GM19467 (cell line): ENCODE data around the gene MAGEA9.
A peak's percentile ranks its signal among the peaks of the same experiment; 100 is the strongest.
"Not testable (repeated sequence)": the region's sequence is repeated elsewhere in the genome, so short reads cannot be mapped to it uniquely, and the experiment has no call there.

Experiments used
- ATAC-seq: cut with Tn5 transposase; IDR thresholded peaks from one replicate; pipeline ENCODE4 v1.9.1; 2021; ENCODE audit warnings: mild to moderate bottlenecking, moderate library complexity; ENCODE audit not compliant: unreplicated experiment

The MAGEA9 gene, protein sequence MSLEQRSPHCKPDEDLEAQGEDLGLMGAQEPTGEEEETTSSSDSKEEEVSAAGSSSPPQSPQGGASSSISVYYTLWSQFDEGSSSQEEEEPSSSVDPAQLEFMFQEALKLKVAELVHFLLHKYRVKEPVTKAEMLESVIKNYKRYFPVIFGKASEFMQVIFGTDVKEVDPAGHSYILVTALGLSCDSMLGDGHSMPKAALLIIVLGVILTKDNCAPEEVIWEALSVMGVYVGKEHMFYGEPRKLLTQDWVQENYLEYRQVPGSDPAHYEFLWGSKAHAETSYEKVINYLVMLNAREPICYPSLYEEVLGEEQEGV

DNA sequence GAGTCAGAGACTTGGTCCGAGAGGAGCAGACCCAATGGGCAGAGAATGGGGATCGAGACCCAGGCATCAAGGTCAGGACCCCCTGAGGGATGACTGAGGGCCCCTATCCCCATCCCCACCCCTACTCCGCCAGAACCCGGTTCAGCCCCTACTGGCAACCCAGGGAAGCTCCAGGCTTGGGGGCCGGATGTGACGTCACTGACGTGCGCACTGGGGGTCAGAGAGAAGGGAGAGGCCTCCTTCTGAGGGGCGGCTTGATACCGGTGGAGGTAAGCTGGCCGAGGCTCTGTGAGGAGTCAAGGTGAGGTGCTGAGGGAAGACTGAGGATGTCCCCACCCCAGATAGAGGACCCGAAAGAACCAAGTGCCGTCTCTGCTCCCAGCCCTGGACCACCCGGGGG, at the start of gene MAGEA9:
Gene MAGEA9, plus strand, starts transcription at position 204 of the 400 bp plus-strand sequence. CDS start 4,281 bp downstream, outside the sequence.
- ATAC-seq = not testable (repeated sequence)

DNA sequence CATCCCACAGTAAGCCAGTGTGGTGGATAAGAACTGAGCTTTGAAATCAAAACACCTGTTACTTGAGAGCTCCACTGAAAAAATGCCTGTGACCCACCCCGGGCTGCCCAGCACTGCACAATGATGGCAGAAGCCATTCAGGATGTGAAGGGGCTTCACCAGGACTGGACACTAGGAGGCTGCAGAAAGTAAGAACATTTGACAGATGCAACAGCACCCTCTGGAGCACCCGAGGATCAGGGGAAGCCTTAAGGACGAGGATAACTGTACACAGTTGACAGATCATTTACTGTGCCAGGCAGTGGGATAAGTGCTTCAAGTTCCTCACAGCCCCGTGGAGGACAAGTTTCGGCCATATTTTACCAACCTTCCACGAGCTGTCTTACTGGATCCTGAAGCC, 39.5 kb upstream of the MAGEA9 start:
- not testable (repeated sequence) for ATAC-seq

DNA sequence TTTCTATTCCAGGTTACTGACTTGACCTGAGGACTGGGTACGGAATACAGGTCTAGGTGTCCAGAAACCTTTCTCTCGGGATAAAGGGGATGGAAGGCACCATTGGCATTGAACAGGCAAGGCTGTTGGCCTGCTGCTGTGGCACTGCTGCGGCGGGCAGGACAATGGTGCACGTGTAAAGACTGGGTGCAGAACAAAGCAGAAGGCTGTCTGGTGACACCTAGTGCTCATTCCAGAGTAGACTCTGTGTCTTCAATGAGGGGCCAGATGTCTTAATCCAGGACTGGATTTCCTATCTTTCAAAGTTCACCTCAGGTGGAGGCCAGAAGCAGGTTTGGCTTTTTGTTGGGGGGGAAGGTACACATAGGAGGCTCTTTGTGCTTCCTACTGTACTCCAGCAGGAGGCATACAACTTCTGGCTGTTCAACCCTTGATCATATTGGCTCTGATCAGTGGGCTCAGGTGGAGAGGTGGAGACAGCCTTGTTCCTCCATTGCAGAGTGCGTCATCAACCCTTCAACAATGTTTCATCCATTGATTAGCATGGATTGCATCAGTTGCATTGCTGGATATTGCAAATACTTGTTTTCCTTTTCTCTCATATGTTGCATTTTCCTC, 35.2 kb upstream of the MAGEA9 start:
- ATAC-seq = not testable (repeated sequence)

DNA sequence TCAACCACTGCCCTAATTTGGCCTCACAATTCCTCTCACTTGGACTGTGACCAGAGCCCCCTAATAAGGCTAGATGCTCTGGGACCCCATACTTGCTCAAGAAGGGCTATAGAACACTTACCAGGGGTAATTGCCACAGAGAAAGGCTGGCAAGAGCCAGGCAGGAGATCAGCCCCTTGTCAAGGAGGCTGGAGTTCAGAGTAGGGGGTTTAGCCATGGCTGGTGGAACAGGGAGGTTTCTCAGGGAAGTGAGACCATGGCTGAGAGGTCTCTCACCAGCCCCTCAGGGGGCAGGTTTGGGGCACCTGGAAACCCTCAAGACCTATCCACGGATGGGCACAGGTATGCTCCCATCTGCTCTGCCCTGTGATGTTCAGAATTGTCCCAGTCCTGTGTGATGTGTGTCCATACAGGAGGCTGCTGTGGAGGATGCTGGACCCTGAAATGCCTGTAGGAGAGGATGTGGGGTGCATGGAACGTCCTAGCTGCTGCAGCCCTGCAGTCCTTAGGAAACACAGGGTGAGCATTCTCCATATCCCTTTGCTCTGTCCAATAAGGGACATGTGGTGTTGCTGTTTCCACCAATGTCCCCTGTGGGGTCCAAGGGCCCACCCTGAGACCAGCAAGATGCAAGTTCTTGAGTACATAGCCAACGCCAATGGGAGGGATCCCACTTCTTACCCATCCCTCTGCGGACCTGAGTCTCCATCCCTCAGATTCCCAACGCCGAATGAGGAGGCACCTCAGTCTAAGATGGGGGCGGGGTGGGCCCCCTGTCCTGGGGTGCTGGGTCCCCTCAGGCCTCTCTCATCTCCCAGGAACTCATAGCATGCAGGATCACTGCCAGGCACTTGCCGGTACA, 24.3 kb upstream of the MAGEA9 start:
- ATAC-seq = no peak

DNA sequence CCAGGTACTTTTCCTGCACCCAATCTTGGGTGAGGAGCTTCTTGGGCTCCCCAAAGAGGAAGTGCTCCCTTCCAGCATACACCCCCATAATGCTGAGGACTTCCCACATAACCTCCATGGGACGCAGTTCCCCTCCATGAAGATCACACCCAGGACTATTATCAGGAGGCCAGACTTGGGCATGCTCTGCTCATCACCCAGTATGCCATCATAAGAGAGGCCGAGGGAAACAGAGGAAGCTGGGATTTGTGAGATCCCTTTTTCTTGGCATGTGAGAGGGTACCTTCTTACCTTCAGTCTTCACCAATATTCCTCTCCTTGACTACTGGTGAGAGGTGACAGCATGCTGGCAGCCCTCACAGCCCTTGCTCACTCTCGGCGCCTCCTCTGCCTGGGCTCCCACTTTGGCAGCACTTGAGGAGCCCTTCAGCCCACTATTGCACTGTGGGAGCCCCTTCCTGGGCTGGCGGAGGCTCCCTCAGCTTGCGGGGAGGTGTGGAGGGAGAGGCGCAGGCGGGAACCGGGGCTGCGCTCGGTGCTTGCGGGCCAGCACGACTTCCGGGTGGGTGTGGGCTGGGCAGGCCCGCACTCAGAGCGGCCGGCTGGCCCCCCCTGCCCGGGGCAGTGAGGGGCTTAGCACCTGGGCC, 23.5 kb upstream of the MAGEA9 start:
- ATAC-seq = no peak

DNA sequence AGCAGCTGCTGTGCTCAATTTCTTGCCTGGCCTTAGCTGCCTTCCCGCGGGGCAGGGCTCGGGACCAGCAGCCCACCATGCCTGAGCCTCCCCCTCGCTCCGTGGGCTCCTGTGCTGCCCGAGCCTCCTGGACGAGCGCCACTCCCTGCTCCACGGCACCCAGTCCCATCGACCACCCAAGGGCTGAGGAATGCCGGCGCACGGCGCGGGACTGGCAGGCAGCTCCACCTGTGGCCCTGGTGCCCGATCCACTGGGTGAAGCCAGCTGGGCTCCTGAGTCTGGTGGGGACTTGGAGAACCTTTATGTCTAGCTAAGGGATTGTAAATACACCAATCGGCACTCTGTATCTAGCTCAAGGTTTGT, 23.0 kb upstream of the MAGEA9 start:
- not testable (repeated sequence) for ATAC-seq

DNA sequence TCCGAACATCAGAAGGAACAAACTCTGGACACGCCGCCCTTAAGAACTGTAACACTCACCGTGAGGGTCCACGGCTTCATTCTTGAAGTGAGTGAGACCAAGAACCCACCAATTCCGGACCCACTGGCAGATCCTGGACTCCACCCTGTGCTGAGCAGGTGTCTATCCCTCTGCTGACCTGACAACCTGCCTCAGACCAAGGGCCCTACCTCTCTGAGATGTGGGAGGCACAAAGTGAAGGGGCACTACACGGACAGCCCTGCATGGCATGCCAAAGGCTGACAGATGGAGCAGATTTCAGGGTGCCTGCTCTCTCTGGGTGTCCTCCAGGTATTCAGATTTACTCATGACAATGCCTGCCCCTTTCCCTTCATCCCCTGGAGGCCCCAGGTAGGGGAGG, 21.9 kb upstream of the MAGEA9 start:
- ATAC-seq = no peak

DNA sequence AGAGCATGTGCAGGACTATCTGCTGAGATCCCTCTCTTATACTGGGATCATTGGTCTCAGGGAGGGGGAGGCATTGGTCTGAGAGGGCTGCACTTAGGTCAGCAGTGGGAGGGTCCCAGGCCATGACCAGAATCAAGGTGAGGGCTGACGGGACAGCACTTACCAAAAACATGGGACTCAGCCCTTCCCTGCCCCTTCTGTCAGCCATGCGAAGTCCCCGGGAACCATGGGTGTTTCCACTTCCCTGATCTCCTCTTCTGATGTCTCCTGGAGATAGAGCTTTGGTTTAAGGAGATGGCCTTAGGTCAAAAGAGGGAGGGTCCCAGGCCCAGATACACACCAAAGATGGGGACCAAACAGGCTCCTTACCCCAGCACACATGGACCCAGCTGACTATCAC, 20.8 kb upstream of the MAGEA9 start:
- ATAC-seq = no peak

DNA sequence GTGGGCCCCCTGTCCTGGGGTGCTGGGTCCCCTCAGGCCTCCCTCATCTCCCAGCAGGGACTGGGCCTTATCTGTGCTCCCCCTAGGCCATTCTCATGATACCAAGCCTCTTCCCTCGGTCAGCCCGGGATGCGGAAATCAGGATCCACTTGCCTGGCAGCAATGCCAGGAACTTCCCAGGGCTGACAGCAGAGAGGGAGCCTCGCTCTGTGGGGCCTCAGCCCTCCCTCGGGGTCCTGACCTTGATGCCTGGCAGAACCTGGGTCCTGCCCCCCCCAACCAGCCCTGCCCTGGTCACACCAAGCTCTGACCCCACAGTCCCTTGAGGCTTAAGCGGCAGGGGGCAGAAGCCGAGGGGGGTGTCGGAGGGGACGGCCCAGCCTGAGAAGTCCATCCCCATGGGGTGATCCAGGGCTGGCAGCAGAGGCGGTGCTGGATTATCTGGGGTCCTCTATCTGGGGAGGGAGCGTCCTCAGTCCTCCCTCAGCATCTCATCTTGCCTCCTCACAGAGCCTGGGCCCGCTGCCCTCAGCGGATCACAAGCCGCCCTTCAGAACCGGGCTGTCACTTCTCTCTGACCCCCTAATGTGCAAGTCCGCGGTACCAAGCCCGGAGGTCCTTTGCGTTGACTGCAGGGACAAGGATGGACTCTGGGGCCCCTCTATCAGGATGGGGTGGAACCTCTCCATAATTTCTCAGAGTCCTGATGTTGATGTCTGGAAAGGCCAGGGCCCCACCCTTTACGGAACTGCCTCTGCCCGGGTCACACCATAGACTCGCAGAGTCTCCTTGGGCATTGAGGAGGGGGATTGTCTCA, 19.7 kb upstream of the MAGEA9 start:
- not testable (repeated sequence) for ATAC-seq

DNA sequence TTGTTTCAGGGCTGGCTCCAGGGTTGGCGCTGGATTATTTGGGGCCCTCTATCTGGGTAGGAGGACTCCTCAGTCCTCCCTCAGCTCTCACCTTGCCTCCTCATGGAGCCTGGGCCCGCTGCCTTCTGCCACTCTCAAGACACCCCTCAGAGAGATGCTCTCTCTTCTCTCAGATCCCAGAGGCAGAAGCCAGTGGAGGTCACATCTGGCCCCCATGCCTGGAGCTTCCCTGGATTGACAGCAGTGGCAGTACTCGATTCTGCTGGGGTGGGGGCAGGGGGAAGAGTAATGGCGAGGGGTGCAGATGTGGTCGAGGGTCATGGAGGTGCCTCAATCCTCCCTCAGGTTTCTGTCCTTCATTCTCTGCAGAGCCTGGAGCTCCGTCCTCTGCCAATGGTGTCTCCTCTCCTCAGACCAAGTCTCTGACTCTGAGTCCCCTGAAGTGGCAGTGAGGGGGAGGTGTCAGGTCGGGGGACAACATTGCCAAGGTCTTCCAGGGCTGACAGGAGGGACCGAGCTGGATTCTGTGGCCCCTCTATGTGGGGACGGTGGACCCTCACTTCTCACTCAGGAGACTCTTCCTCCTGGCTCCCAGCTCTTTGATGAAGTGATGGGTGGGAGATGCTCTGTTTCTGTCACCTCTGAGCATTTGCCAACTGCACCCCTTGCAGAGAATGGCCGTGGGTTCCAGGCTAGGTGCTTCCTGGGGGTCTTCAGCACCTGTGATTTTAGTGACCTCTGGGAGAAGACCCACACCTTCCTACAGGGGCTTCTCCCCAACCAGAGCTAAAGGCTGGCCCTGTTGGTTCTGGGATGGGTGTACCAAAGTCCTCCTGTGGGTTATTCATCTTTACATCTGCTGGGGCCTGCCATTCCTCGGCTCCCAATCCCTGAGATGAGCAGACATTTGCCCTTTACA, 18.8 kb upstream of the MAGEA9 start:
- ATAC-seq = no peak

DNA sequence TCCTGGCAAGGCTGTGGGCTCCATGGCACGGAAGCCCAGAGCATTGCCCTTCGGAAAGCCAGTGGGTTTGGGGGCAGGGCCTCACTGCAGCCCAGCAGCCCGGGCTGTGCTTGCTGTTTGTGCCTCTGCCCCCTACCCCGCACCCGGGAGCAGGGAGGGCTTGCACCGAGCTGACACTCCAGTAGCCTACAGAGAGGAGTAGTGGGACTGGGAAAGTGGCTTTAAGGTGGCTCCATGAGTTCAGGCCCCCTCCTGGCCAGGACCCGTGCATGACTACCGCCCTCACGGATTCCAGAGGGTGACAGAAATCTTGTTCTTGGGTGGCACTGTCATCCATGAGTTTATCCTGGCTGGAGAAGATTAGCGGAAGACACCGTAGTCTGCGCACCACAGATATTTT, 11.4 kb upstream of the MAGEA9 start:
- ATAC-seq = not testable (repeated sequence)

DNA sequence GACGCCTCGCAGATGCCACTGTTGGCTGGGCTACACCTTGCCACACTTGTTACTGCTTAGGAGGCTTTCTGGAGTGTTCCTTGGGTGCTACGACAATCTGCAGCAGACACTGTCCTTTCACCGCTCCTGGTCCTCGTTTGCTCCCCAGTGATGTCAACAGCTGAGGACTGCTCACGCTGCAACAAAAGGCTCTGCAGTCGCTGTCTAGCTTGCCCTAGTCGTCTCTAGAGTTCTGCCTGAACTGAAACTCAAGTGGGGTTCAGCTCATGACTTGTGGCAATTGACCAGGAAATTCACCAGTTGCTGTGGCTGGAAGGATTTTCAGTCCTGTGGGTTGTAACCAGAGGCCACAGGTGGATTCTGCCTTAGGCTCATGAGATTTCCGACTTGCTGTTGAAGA, 8.7 kb upstream of the MAGEA9 start:
- ATAC-seq = not testable (repeated sequence)

DNA sequence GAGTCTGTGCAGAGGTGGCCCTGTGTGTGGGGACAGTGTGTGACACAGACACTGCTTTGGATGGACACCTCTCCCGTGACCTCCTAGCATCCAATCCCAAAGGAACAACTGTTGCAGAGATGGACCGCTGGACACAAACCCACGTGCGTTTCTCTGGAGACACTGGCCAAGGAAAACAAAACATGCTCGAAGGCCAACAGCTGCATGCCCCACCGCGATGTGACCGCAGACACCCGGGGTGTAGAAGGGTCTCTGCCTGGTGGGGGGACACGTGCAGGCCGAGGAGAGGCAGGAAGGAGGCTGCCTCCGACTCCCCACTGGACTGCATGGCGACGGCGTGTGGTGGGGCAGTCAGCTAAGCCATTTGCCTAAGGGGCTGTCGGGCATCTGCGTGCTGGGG, 8.0 kb upstream of the MAGEA9 start, which contains the start of gene HSFX1:
Gene HSFX1, plus strand, starts transcription at position 301 of the 400 bp plus-strand sequence. CDS start 614 bp downstream, outside the sequence.
- ATAC-seq = not testable (repeated sequence)

DNA sequence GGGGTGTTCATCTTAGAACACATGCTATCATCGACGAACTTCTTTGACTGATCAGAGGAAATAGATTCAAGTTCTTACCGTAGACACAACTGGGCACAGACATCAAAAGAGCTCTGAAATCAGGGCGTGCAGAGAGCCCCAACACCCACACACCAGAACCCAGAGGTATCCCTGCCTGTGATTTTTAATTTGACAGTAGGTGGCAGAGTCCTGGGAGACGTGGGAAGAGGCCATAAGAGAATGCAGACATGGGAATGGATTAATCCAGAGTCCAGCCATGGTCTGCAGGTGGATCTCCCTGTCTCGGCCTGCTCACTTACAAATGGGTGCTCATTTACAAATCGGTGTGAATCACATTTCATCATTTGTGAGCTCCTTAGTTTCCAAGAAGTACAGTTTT, 3.7 kb upstream of the MAGEA9 start:
- not testable (repeated sequence) for ATAC-seq

DNA sequence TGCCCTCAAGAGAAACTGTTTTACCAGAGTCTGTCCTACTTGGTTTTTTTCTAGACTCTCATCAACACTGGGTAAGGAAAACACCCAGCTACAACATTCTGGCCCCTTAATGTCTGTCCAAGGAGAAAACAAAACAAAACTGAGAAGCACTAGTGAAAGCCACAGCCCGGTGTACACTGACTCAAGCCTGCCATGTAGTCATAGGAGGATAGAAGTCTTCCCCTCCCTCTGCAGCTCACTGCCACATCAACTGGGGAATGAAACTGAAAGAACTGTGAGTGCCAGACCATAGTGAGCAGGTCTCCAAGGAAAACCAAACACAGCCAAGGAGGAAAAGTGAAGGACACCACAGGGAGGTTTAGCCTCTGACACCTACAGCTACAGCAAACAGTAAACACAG, 13.8 kb downstream of the MAGEA9 start:
- peak; percentile 96 for ATAC-seq

DNA sequence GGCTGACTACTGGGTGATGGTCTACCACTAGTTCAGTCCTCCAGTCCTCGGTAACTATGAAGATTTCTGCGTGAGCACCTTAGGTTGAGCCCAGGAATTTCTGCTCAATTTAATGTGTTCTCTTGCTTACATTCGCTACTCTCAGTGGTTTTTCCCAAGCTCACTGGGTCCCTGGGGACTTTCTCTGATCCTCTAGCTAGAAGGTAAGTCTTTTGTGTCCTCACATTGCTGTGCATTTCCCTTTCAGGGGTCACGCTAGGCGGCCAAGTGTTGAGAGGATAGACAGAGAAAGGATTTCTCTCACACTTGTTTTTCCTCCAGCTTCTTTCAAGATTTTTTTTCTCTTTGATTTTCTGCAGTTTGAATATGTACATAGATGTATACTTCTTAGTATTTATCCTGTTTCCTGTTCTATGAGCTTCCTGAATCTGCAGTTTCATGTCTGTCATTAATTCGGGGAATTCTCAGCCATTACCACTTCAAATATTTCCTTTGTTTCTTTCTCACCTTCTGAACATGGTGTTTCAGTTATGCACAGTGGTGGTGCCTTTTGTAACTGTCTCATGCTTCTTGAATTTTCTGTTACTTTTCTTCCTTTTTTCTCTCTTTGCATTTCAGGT, 17.5 kb downstream of the MAGEA9 start:
- ATAC-seq = no peak

DNA sequence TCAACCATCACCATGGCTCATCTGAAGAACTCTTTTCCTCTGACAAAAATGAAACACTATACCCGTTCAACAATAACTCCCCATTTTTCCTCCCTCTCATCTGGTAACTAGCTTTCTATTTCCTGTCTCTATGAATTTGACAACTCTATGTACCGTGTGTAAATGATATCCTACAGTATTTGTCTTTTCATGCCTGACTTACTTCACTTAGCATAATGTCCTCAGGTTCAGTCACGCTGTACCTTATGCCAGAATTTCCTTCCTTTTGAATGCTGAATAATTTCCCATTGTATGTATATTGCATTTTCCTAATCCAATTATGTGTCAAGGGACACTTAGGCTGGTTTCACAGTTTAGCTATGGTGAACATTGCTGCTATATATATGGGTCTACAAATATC, 18.2 kb downstream of the MAGEA9 start:
- no peak for ATAC-seq

DNA sequence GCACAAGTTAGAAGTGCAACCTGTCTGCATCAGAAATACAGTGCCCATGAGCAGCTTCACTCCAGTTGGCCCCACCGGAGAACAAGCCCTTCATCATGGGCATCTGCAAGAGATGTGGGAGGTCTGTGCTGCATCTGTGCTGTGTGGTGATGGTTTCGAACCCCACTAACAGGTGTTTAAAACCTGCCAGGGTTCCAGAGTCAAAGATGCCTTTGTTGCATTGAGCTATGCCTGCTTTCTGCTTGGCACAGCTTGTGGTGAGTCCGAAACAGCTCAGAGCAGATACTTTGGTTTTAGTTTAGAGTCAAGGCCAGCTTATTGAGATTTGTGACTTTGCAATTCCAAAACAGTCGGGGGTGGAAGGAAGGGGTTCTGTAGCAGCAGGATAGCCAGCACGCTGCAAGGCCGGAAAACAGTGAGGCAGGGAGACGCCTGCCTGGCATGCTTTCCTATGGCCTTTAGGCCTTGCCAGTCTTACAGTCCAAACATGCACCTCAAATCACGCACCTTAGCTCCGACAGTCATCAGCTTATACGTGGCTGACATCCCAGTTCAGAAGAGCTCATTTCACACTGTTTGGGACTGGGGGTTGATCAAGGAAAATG, 21.8 kb downstream of the MAGEA9 start:
- no peak for ATAC-seq
